SIG-M5 (cell line): Measurements from ENCODE around the gene IRF8.
"Not testable (repeated sequence)": the region's sequence is repeated elsewhere in the genome, so short reads cannot be mapped to it uniquely, and the experiment has no call there.

Experiments used
- DNase-seq: peaks from one replicate; lab custom pipeline; 2025; lab: John Stamatoyannopoulos, UW

The IRF8 gene

DNA sequence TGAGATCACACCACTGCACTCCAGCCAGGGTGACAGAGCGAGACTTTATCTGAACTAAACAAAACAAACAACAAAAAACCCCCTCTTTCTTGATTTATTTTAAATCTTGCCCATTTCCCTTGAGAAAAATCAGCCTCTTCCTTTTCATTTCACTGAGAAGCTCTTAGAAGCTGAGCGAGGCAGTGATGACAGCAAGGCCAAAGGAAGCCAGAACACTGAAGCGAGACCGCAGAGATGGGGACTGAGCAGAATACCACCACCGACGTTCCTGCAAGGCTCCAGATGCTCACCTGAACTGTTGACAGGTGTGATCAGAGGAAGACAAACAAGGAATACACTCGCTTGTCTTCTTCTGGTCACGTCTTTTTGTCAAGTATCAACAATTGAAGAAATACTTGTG is 30.5 kb upstream of the IRF8 start:
- DNase-seq: no peak

DNA sequence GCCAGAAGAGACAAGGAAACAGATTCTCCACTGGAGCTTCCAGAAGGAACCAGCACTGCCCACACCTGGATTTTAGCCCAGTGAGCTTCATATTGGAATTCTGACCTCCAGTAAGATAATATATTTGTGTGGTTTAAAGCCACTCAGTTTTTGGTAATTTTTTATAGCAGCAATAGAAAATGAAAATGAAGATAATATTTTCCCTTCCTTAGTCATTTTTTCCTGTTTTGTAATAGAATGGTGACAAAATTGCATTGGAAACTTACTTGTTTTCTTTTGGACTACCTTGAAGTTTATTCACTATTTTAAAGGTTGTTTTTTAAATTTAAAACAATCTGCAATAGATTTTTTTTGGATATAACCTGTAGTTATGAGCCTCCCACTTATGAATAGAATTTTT is 29.8 kb upstream of the IRF8 start:
- DNase-seq: no peak

DNA sequence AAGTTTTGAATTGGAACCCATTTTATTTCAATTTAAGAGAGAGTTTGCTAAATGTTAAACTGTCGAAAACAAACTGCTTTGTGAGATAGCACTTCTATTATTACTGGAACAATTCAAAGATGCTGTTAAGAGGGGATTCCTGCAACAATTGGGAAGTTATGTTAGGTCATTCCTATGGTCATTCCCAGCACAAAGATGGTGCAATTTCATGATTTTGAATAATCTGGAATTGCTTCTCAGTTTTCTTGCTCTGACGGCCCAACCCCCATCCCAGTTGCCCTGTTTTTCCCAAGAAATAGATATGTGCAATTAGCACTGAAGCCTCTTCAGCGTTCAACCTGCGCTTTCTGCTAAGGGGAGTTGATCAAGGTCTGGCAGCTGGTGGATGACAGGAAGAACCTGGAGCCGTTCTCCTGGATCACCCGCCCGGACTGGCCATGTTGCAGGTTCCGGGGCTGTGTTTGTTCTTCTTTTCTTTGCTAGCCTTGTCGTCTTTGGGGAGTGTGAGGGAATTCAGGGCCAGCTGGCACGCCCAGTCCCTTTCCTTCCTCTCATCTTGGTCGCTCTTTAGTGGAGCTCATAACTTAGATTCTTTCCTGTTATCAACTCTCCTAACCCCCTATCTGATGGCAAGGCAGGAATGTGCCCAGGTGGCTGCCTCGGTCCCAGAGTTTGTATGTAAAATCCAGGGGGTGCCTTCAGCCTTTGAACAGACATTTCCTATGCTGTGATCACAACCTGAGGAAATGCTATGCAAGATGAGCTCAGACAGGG is 29.0 kb upstream of the IRF8 start:
- DNase-seq: no peak

GRCh38 chr16:85871756-85872155 is 27.2 kb upstream of the IRF8 start:
- DNase-seq: no peak

DNA sequence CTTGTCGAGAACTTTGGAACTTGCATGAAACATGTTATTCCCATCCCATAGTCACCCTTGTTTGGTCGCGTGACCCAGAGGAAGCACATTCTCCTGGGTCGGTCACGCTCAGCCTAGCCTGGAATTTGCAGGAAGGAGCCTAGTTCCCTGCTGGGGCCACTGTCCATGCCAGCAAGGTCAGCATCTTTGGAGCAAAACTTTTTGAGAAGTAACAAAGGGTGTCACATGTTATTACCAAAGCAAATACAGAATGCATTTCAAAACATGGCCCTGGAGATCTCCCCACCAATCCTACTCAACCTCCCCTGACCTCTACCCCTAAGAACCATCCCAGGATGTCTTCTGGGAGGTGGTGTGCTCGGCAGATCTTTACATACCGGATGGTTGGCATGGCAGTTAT is 26.2 kb upstream of the IRF8 start:
- DNase-seq: no peak

- no peak for DNase-seq
These were observed 25.8 kb upstream of the IRF8 start for GRCh38 chr16:85873153-85873552.

- not testable (repeated sequence) for DNase-seq
These were observed 24.9 kb upstream of the IRF8 start for GRCh38 chr16:85874031-85874430.

GRCh38 chr16:85878407-85878806 is 20.6 kb upstream of the IRF8 start:
- DNase-seq: no peak

DNA sequence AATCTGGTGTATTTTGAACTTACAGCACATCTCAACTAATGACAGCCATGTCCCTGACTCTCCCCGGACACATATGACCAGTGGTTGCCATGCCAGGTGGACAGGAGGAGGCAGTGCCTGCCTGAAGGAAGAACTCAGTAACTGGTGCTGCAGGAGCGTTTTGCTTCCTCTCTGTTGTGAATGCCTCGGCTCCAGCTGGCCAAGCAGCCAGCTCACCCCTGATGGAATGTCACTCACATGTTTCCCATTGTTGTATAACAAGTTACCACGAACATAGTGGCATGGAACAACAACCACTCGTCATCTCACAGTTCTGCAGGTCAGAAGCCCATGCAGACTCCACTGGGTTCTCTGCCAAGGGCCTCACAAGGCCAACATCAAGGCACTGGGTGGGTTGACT is 20.1 kb upstream of the IRF8 start:
- no peak for DNase-seq

DNA sequence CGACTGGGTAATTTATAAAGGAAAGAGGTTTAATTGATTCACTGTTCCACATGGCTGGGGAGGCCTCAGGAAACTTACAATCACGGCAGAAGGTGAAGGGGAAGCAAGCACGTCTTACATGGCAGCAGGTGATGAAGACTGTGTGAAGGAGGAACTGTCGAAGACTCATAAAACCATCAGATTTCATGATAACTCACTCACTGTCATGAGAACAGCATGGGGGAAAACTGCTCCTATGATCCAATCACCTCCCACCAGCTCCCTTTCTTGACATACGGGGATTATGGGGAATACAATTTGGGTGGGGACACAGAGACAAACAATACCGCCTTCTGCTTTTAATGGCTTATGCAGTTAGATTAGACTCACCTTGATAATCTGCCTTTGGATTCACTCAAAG is 19.4 kb upstream of the IRF8 start:
- DNase-seq: no peak

DNA sequence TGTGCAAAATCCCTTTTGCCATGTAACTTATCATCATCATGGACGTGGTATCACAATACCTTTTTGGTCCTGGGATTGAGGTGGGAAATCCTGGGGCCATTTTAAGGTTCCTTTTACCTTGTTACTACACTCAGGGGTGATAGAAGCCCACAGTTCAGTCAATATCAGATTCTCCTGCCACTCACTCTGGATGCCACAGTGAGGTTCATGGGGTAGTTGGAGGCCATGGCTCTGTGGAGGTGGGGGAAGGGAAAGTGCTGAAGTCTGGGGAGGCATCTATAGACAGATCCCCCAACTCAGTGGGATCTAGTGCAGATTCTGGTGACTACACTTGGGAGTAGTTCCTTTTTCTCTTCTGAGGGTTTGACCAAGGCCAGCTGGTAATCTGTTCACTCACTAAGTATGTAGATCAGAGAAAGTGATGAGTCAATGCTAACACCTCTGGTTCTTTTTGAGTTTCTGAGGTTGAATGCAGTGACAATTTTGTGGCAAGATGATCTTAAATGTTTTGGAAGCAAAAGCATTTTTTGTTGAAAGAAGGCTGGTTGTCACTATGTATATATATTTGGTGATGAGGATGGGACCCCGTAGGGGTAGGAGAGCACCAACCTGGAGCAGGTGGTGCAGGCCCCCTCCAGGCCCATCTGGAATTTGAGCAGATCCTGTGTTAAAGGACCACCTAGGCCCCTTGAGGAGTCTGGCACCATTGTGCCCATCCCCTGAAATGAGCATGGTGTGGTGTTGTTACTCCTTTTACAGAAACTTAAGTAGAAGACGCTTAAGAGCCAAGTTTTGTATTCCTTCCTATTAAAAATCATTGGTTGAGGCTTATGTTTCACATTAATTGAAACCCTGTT is 18.8 kb upstream of the IRF8 start:
- no peak for DNase-seq

DNA sequence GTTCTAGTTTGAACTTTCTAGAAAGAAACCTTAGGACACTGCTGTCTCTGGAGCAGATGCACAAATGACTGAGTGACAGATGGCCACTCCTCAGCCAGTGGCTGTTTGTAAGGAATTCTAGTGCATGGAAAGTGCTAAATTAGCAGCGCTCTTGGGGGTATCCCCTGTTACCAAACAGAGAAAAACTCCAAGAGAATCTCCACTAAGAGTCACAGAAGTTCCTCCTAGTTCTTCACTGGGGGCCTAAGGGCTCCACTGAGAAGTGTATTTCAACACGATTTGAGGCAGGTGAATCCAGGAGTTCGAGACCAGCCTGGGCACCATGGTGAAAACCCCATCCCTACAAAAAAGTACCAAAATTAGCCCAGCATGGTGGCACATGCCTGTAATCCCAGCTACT is 18.1 kb upstream of the IRF8 start:
- no peak for DNase-seq

- no peak for DNase-seq
These were observed 17.5 kb upstream of the IRF8 start for GRCh38 chr16:85881436-85881835.

DNA sequence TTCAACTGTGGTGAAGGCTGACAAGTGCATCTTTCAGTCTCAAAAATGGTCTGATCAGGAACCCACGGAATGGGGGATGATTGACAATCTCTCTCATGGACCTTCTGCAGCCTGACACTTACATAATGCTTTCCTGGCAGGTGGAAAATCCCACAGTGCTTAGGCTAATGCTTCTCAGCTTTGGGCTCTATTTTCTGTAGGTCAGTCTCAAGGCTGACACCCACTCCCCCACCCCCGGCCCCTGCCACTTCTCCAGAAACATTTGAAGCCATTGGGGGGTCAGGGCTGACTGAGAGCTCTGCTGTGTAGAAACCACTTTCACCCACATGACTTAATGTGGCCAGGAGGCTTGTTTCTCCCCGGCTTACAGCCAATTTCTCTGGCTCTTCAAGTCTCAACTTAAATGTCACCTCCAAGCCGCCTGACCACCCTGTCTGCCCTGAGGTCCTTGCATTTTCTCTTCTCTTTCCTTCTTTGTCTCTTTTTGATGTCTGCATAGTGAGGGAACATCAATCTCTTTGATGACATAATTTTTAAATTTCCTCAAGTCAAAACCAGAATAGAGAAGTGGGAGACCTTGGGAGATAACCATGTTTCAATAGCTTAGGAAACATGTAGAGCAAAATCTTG is 16.7 kb upstream of the IRF8 start:
- no peak for DNase-seq

DNA sequence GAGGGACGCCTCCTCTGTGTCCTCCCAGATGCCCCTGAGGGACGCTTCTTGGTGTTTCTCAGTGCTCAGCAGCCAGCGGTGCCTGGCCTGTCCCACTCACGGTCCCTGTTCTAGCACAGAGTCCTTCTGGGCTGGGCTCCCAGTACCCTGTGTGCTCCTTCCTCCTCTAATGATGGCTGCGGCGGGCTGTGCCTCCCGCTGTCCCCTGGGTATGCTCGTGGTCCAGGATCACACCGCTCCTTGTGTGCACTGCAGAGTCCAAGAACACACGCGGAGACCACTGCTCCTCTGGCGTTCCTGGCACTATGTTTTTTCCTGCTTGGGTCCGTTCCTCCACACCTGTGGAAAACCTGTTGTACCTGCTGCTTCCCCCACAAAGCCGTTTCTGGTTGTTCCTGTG is 15.1 kb upstream of the IRF8 start:
- no peak for DNase-seq

DNA sequence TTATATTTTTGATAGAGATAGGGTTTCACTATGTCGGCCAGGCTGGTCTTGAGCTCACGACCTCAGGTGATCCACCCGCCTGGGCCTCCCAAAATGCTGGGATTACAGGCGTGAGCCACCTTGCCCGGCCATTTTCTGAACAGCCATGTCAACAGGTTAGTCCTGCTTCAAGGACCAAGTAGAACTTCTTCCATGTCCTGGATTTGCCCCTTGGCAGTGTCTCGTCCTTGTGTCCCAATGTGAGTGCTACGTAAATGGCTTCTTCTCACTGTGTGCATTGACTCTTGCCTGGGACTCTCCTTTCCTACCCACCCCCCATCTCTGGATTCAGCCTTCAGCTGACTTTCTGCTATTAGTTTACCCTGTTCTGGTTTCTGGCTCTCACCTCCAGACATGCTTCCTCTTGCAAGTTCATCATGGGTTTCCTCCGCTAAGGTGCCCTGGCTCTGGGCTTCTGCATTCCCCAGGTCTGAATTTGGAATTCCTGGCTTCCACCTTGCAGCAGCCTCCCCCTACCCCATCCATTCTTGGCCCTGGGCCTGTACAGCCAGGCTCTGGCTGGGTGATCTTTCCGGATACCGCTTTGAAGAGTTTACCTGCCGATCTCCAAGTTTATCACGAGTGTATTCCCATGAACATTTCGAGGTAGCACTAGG is 14.0 kb upstream of the IRF8 start:
- DNase-seq: no peak

GRCh38 chr16:85885537-85885936 is 13.4 kb upstream of the IRF8 start:
- DNase-seq: no peak

GRCh38 chr16:85888405-85889331 is 10.3 kb upstream of the IRF8 start:
- DNase-seq: no peak

DNA sequence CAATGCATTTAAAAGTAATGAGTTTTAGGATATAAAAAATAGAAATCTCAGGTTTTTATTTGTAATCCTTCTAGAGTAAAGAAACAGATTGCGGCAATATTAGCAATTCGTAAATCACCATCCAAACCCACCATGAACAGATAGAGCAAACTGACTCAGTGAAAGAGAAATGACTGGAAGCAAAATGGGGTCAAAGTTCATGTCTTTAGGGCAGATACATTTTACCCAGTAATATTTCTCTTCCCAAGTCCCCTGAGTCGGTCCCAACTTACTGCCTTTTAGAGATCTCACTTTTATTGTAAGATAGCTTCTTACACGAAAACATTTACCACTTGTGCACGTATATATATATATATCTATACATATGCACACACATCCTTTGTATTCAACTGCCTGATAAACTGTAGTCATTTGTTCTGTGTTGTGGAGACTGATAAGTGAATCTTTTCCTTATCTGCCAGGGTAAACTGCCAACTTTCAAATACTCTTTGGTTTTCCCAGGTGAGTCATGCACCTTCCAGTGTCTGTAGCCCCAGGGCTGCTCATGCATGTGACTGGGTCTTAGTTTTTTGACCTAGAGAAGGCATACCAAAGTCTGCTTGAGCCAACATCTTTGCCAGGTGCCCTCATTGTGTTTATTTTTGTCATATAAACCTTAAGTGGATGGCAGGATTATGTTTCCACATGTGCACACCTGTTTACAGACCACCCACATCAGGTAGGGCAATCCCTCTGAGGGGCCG is 7.8 kb upstream of the IRF8 start:
- DNase-seq: no peak

GRCh38 chr16:85891776-85892166 is 7.2 kb upstream of the IRF8 start:
- DNase-seq: no peak

- DNase-seq: no peak
These were observed 6.2 kb upstream of the IRF8 start for GRCh38 chr16:85892760-85893159.
